HG02852 (cell line): Measurements from ENCODE around the gene TNP2.

Source experiments
- ATAC-seq: cut with Tn5 transposase; IDR thresholded peaks from one replicate; pipeline ENCODE4 v1.9.1; 2021; ENCODE audit warnings: mild to moderate bottlenecking, moderate library complexity; ENCODE audit not compliant: unreplicated experiment

Gene TNP2

DNA sequence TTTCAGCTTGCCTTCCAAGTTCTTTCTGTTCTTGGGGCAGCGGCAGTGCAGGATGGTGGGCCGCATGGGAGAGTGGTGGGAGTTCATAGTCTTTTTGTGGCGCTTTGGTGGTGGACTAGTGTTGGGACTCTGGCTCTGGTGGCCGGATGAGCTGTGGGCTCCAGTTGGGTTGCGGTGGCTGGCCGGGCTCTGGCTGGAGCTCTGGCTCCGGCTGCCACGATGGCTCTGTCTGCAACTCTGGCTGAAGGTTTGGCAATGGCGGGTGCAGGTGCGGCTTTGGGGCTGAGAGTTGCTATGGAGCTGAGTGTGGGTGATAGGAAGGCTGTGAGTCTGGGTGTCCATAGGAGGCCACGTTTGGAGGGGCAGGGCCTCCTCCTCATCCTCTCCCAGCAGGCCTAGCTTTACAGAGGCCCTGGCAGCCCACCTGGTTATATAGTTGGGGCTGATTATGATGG, at the start of gene TNP2:
TNP2 (minus strand) TSS at position 405 of the 455 bp plus-strand sequence; CDS start at position 342, 63 bp downstream.
- ATAC-seq = no peak

DNA sequence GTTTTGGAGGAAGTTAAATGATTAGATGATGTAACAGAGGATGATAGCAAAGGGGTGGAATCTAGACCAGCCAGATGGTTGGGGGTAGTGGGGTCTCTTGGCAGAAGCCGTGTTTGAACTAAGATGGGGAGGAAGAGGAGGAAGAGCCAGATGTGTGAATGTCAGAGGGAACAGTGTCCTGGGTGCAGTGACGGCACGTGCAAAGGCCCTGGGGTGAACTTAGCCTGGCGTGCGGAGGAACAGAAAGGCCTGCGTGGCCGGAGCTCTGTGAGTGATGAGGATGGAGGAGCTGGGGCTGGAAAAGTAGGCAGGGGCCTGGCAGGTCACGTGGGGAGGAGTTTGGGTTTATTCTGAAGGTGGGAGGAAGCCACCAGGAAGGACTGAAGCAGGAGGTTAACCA, 49.7 kb upstream of the TNP2 start:
- ATAC-seq = no peak

DNA sequence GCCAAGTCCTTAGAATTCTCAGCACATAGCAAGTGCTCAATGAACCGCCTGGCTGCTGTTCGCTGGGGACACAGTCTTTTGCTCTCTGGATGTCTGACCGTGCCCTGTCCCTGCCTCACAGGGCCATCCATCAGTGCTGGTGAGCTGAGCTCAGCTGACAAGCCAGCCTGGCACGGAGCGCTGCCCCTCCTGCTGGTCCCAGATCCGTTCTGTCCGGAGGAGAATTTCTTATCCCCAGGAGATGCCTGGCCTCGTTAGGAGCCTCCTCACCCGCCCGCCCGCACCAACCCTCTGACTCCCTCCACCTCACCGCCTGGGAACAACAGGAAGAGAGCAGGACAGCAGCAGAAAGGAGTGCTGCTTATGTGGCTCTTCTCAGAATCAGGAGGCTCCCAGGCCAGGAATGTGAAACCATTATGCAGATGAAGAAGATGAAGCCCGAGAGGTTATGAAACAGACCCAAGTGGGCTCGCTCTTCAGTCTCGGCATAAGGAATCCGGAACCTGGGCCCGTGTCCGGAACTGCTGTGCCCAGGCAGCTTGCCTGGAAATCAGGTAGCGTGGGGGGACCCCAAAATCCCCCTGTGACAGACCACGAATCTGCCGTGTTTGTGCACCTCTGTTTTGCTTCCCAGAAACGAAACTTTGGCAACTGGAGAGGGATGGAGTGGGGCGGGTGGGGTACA, 47.3 kb upstream of the TNP2 start:
- ATAC-seq = no peak

DNA sequence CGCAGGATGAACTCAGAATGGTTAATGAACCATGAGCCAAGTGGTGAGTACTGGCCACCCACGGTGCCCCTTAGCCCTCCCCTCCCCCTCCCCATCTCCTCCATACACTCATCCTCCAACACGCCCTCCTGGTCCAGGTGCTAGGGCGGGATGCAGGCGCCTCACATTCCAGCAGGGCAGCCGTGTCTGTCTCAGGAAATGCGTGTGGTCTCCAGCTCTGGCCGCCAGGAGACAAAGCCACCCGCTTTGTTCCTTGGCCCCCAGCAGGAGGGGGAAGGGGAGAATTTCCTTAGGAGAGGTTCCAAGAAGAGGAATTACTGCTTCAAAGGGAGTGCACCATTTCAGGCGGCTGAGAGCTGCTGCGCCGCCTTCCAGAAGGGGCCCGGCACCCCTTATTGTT, 46.4 kb upstream of the TNP2 start:
- no peak for ATAC-seq

GRCh38 chr16:11314309-11314894, 45.3 kb upstream of the TNP2 start:
- ATAC-seq = no peak

DNA sequence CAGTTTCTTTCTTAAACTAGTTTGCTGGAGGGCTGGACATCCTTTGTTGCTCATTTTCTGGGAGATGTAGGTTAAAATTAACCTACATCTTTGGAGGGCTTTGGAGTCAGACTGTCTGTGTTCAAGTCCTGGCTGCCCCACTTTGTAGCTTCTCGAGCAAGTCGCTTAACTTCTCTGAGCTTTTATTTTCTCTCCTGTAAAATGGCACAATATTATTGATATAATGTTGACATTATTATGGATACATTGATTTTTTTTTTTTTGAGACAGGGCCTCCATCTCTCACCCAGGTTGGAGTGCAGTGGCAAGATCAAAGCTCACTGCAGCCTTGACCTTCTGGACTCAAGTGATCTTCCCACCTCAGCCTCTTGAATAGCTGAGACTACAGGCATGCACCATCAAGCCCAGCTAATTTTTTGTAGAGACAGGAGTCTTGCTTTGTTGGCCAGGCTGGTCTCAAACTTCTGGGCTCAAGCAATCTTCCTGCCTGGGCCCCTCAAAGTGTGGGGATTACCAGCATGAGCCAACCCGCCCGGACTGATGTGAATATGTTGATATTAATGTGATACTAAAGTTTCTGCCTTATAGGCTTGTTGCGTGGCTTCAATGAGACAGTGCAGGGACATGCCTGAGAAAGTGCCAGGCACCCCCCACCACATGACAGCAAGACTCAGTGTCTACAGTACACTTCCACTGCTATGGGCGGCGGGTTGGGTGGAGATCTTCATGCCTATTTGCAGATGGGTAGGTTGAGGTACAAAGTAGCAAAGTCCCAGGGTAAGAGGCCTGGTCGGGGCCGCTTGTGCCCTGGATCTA, 44.6 kb upstream of the TNP2 start:
- no peak for ATAC-seq

DNA sequence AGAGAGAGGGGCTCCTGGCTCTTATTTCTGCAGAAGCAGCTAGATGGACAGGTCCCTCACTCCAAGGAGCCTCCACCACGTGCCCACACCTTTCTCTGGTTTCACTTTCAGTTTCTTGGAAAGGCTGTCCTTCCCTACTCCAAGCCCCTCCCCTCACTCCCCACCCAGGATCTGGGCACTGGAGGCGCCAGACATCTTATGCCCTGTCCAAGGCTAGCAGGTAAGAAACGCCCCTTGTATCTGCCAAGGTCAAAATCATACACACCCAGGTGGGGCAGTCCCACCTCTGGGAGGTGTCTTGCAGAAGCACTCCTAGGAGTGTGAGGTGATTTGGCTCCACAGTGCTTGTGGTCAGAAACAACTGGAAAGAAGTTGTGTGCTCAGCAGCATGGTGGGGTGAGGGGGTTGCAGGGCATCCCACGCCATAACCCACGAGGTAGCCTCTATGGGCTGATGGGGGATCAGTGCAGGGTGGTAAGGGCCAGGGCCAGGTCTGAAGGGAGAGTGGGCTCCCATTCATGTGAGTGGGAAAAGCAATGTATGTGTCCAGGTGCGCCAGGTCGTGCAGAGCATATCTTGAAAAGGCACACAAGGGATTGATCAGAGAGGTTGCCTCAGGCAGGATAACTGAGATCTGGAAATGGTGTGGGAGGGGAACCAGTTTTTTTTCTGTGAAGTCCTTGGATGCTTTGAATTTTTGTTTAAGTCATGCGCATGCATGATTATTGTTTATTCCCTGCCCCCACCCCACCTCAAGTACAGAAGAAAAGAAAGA, 43.8 kb upstream of the TNP2 start:
- ATAC-seq = no peak

GRCh38 chr16:11310997-11311561, 42.0 kb upstream of the TNP2 start:
- peak; percentile 40 for ATAC-seq

DNA sequence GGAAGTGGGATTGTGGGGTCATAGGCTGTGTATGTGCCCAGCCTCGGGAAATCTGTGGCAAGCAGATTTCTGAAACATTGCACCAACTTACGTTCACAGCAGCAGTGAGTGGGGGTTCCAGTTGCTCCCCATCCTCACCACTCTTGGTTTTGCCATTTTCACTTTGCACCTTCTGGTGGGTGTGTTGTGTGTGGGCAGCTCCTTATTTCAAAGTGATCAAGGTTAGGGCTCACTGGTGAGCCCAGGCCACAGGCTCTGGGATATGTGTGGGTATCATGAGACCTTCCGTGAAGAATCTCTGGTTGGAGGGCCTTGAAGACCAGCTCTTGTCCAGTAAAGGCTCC, 41.5 kb upstream of the TNP2 start:
- ATAC-seq = no peak

GRCh38 chr16:11309895-11310633, 40.9 kb upstream of the TNP2 start:
- ATAC-seq = peak; percentile 28

GRCh38 chr16:11308493-11309283, 39.6 kb upstream of the TNP2 start:
- peak; percentile 36 for ATAC-seq

- ATAC-seq = no peak
Measured at GRCh38 chr16:11307639-11308492, 38.7 kb upstream of the TNP2 start.

DNA sequence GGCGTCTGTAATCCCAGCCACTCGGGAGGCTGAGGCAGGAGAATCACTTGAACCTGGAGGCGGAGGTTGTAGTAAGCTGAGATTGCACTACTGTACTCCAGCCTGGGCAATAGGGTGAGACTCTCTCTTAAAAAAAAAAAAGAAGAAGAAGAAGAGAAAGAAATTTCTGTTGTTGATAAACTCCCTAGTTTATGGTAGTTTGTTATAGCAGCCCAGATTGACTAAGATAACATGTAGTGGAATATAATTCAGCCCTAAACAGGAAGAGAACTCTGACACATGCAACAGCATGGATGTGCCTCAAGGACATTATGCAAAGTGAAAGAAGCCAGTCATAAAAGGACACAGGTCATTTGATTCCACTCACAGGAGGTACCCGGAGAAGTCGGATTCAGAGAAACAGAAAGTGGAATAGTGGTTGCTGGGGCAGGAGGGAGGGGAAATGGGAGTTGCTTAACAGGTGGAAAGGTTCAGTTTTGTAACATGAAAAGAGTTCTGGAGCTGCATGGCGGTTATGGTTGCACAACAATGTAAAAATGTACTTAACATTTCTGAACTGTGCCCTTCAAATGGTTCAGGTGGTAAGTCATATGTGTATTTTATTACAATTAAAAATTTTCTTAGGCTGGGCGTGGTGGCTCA, 38.0 kb upstream of the TNP2 start:
- no peak for ATAC-seq

- ATAC-seq = no peak
Measured at GRCh38 chr16:11306381-11306780, 37.3 kb upstream of the TNP2 start.

DNA sequence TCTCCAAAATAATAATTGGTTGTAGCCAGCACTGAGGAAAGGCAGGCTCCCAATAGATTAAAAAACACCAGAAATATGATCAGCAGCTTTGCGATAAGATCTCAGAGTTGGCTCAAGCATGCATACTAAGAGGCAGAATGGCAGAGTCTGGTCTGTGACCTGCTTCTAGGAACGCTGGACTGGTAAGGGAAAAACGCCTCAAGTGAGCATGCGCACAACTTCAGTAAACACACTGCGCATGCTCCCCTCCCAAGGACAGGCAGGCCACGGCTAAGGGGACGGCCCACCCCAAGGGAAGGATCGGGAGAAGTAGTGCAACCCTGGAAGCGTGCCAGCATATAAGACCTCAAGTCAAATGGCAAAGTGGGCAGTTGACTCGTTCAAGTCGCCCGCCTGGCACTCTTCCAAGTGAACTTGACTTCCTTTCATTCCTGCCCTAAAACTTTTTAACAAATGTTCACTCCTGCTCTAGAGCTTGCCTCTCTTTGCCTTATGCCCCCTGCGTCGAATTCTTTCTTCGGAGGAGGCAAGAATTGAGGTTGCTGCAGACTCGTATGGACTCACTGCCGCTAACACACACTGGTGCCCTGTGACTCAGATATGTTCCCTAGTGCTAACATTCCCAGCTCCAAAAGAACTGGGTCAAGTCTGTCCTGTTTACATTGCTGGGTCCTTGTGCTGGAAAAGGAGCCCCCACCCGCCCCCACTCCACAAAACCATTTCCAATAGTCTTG, 34.4 kb upstream of the TNP2 start:
- ATAC-seq = no peak

- no peak for ATAC-seq
Measured at GRCh38 chr16:11302977-11303376, 33.9 kb upstream of the TNP2 start.
